NK-92 treated with Interleukin-12 subunit alpha and Interleukin-12 subunit beta, amount 100 ng/mL, for 24 hours (cell line): ENCODE measurements around the gene NPY5R.

Experiments used
- DNase-seq: peaks from one replicate; lab custom pipeline; 2025; lab: John Stamatoyannopoulos, UW

NPY5R gene

GRCh38 chr4:163385466-163385865, 41.8 kb downstream of the NPY5R start:
- no peak for DNase-seq

GRCh38 chr4:163391756-163392155, 48.1 kb downstream of the NPY5R start:
- no peak for DNase-seq

DNA sequence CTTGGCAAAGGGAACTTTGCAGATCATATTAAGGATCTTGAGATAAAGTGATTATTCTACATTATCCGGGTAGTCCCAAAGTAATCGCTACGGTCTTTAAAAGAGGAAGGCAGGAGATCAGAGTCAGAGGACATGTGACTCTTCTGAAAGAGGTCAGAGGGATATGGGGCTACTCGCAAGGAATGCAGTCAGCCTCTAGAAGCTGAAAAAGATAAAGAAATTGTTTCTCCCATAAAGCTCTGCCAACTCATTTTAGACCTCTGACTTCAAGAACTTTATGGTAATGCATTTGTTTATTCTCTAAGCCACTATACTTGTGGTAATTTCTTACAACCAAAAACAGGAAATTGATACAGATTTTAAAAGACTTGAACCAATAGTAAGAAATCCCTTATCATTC, 48.6 kb downstream of the NPY5R start:
- no peak for DNase-seq

GRCh38 chr4:163393471-163393870, 49.8 kb downstream of the NPY5R start:
- no peak for DNase-seq

- no peak for DNase-seq
These were observed 51.4 kb downstream of the NPY5R start for GRCh38 chr4:163395055-163395454.

DNA sequence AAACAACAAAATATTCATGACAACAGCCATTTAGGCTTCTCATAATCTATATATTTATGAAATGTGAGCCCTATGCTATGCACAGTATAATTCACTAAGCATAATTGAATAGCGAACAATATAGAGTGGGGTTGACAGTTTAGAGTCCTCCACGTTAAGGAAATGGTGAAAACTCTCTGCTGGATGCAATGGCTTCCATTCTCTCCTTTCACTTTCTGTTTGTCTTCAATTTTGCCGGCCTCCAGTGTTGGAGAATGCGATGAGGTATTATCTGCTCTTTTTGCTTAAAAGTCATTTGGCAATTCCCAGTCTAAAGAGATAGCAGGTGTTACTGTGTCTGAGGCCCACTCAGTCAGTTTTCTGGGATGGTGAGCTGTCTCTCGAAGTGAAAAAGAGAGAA, 52.1 kb downstream of the NPY5R start:
- no peak for DNase-seq

DNA sequence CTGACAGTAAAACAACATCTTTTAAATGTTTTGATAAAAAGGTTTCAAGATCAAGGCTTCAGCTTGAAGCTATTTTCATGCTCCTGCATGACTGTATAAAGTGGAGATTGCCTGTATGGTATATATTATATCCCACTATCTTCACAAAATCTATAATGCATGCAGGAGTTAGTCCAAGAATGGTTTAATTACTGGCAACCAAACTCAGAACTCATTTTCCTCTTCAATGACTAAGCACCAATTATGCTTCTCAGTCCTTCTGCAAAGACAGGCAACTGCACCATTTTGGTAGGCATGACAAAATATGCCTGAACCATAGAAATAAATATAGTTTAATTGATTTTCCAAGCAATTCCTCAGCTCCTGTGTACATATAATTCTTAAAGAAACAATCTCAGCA, 54.5 kb downstream of the NPY5R start:
- DNase-seq: no peak

DNA sequence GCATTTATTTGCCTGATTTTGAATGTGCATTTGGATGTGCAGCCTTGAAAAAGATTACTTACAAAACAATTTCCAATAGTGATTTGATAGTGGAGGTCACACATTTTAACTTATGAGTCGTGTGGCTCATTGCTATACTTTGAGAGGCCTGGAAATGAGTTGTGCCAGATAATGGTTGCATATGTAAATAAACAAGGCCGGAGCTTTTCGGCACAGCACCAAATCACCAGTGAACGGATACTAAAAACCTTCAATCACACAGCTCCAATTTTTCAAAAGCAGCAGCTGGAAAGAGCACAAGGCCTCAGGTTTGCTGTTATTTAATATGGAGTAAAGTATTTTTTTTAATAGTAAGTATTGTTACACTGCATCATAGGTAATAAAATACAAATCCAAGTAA, 57.2 kb downstream of the NPY5R start:
- DNase-seq: no peak
